Measurements from ENCODE around the gene EML6. TPM values are rescaled to one million over a fixed set of nuclear protein-coding genes. Genes with fewer than 3 reads are reported as not detected.

Gene EML6
- total and polyA plus RNA-seq, 10 of the 15 experiments (the other 5 are each of a cell fraction or from before 2014, with no cell fraction given): 0.09 to 0.67 (median 0.21) TPM

DNA sequence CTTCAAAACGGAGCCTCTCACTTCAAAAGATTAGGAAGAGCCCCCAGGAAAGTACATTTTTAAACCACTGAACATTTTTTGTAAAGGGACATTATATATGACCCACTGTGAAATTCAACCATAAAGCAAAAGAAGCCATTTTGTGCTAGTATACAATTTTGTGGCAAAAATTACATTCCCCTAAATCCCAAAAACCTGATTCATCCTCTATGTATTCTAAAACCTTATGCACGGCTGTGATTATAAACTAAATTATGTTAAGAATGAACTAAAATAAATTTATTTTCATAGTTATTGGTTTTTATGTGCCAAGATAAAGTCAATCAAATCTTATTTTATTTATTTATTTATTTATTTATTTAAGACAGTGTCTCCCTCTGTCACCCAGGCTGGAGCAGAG is 278.3 kb downstream of the EML6 start:
- 47% methylated on average over 2 of the region's 2 CpGs for WGBS (ENCODE audit: insufficient coverage, insufficient replicate concordance, low lambda C conversion rate, missing lambda C conversion rate)
- no peak overlapping the region for H3K4me2 ChIP-seq (ENCODE audit: control insufficient read depth, insufficient read depth)
- in situ Hi-C loops (cut with MboI): no loop called here

More for the DNA sequence above, 278.3 kb downstream of the EML6 start:
- no peak overlapping the region for H2AFZ ChIP-seq (ENCODE audit: control insufficient read depth, low read depth, low read length)
- POLR2A ChIA-PET: interaction anchor here (1.0 kb wide), 1 partner anchor 9 kb away, joined by 3 read pairs; no protein-coding TSS in a partner anchor
- no peak overlapping the region for H3K9ac ChIP-seq (ENCODE audit: control insufficient read depth, insufficient read depth, low read length)
- SMC1A ChIA-PET (ENCODE audit: uncharacterized antibody, unreplicated experiment): interaction anchor here (1.1 to 2.6 kb wide), 6 partner anchors 11 to 102 kb away, joined by 4 to 19 read pairs (median 4); no protein-coding TSS in a partner anchor
- H3K36me3 ChIP-seq (ENCODE audit: control insufficient read depth in 2 of 2, insufficient read depth in 2 of 2, low read length in 1 of 2): no peaks in the 10 kb centered on the region
- RAD21 ChIA-PET (ENCODE audit: unreplicated experiment): interaction anchor here (1.7 kb wide), 1 partner anchor 167 kb away, joined by 3 read pairs; no protein-coding TSS in a partner anchor
- no peaks in the 10 kb centered on the region for H3K27me3 ChIP-seq (replicated peaks in 1 of 2; ENCODE audit: control insufficient read depth in 2 of 2, insufficient read depth in 2 of 2, low read length in 1 of 2)
- BruUV-seq (replicated peaks): no TSS peak
- no peak for DNase-seq (ENCODE audit: low read depth, low spot score)
- no peak for FAIRE-seq
- H3K27ac ChIP-seq (ENCODE audit: control insufficient read depth, insufficient read depth): no peak overlapping the region
- no peak for ATAC-seq
- no peak overlapping the region for H3K4me3 ChIP-seq
- TF ChIP-seq CEBPB (IDR thresholded peaks at IDR 0.05; ENCODE audit: borderline replicate concordance in 1 of 2, low read depth in 2 of 2, low read length in 2 of 2): no peak
- TF ChIP-seq, protein P1, sequence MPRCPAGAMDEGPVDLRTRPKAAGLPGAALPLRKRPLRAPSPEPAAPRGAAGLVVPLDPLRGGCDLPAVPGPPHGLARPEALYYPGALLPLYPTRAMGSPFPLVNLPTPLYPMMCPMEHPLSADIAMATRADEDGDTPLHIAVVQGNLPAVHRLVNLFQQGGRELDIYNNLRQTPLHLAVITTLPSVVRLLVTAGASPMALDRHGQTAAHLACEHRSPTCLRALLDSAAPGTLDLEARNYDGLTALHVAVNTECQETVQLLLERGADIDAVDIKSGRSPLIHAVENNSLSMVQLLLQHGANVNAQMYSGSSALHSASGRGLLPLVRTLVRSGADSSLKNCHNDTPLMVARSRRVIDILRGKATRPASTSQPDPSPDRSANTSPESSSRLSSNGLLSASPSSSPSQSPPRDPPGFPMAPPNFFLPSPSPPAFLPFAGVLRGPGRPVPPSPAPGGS (IDR thresholded peaks at IDR 0.05; ENCODE audit: borderline replicate concordance, insufficient read depth, low read depth, low read length, poor library complexity, severe bottlenecking): no peak
- no peak for TF ChIP-seq RFX5 (IDR thresholded peaks at IDR 0.05; ENCODE audit: low read depth, low read length)
- TF ChIP-seq PML (IDR thresholded peaks at IDR 0.05; ENCODE audit: low read length): no peak
- TF ChIP-seq YY1 (IDR thresholded peaks at IDR 0.05; ENCODE audit: low read depth, low read length): no peak
- TF ChIP-seq TCF3 (IDR thresholded peaks at IDR 0.05; ENCODE audit: borderline replicate concordance, insufficient read depth, low read depth, low read length): no peak
- TF ChIP-seq RUNX3 (IDR thresholded peaks at IDR 0.05; ENCODE audit: low read length): no peak
- intact Hi-C loops (cut with micrococcal nuclease; ENCODE audit: unreplicated experiment): no loop called here
- no peaks in the 10 kb centered on the region for H4K20me1 ChIP-seq (ENCODE audit: control insufficient read depth, insufficient read depth)
- peaks cover 68% of the 10 kb centered on the region for H3K79me2 ChIP-seq (ENCODE audit: control insufficient read depth, insufficient read depth, low read length)
- CTCF ChIA-PET: interaction anchor here (1.0 to 1.9 kb wide), 7 partner anchors 10 to 166 kb away, joined by 3 to 5 read pairs (median 3); no protein-coding TSS in a partner anchor
- H3K9me3 ChIP-seq (replicated peaks; ENCODE audit: control insufficient read depth, insufficient read depth, low read length): no peaks in the 10 kb centered on the region
- peaks cover 14% of the 10 kb centered on the region; the same call in 1 of the 2 replicates for H3K4me1 ChIP-seq (ENCODE audit: control insufficient read depth, insufficient read depth, low read length)

Measured in GM12878 (cell line).